ENCODE results near the gene EVX2. TPM values are rescaled to one million over a fixed set of nuclear protein-coding genes. Genes with fewer than 3 reads are reported as not detected.

The EVX2 gene
- total RNA-seq, 1 donor from 2014 or later, result not detected

GRCh38 chr2:176088937-176089842 lies 5.4 kb upstream of the EVX2 start:
- no peak for DNase-seq (ENCODE audit: low read depth)
- TF ChIP-seq CTCF (conservative IDR thresholded peaks at IDR 0.05; ENCODE audit: low read depth, low read length), result no peak
- no peak overlapping the region for H3K4me3 ChIP-seq (ENCODE audit: low read depth, low read length)

- TF ChIP-seq CTCF (conservative IDR thresholded peaks at IDR 0.05; ENCODE audit: low read depth, low read length), result peak; percentile 72
- DNase-seq (ENCODE audit: low read depth), result no peak
- peak overlapping the region; percentile 39 for H3K4me3 ChIP-seq (ENCODE audit: low read depth, low read length)
These were observed 4.5 kb upstream of the EVX2 start for GRCh38 chr2:176088048-176088936.

GRCh38 chr2:176087330-176088047 lies 3.7 kb upstream of the EVX2 start:
- peak overlapping the region; percentile 39 for H3K4me3 ChIP-seq (ENCODE audit: low read depth, low read length)
- DNase-seq (ENCODE audit: low read depth), result no peak
- no peak for TF ChIP-seq CTCF (conservative IDR thresholded peaks at IDR 0.05; ENCODE audit: low read depth, low read length)

- no peak for DNase-seq (ENCODE audit: low read depth)
- peak; percentile 60 for TF ChIP-seq CTCF (conservative IDR thresholded peaks at IDR 0.05; ENCODE audit: low read depth, low read length)
- no peak overlapping the region for H3K4me3 ChIP-seq (ENCODE audit: low read depth, low read length)
These were observed 2.4 kb upstream of the EVX2 start for GRCh38 chr2:176085861-176086771.

GRCh38 chr2:176085120-176085788 lies 1.5 kb upstream of the EVX2 start:
- no peak for TF ChIP-seq CTCF (conservative IDR thresholded peaks at IDR 0.05; ENCODE audit: low read depth, low read length)
- no peak for DNase-seq (ENCODE audit: low read depth)
- H3K4me3 ChIP-seq (ENCODE audit: low read depth, low read length), result no peak overlapping the region

Measured in epithelial cell of proximal tubule (primary cell).